ACC112 (cell line): ENCODE measurements around the gene EGLN1.
"Not testable (repeated sequence)": the region's sequence is repeated elsewhere in the genome, so short reads cannot be mapped to it uniquely, and the experiment has no call there.

Experiments
- H2AFZ ChIP-seq: fragments of 200-600 bp; sonication (generic); one replicate; pipeline ENCODE4 v1.6.0; 2017; ENCODE audit warnings: antibody characterized with exemption, low read length; ENCODE audit not compliant: unreplicated experiment
- H3K27ac ChIP-seq: fragments of 200-600 bp; sonication (generic); 2 replicates; pipeline ENCODE4 v1.5.1; 2014; ENCODE audit warnings: low read depth, mild to moderate bottlenecking, antibody characterized with exemption, low read length, moderate library complexity
- H3K27me3 ChIP-seq: fragments of 200-600 bp; sonication (generic); 2 replicates; pipeline ENCODE4 v1.6.1; 2014; ENCODE audit warnings: mild to moderate bottlenecking, antibody characterized with exemption, low read length, moderate library complexity, mixed read lengths; ENCODE audit not compliant: insufficient read depth
- H3K36me3 ChIP-seq: fragments of 200-600 bp; sonication (generic); 2 replicates; pipeline ENCODE4 v1.6.1; 2016; ENCODE audit warnings: mild to moderate bottlenecking, antibody characterized with exemption, low read length, moderate library complexity, mixed read lengths; ENCODE audit not compliant: insufficient read depth
- H3K4me1 ChIP-seq: fragments of 200-600 bp; sonication (generic); one replicate; pipeline ENCODE4 v1.6.1; 2016; ENCODE audit warnings: low read length, mixed read lengths; ENCODE audit not compliant: insufficient read depth, unreplicated experiment, control insufficient read depth
- H3K4me3 ChIP-seq: fragments of 200-600 bp; sonication (generic); 2 replicates; pipeline ENCODE4 v1.5.1; 2014; ENCODE audit warnings: mild to moderate bottlenecking, low read depth, low read length
- H3K79me2 ChIP-seq: fragments of 200-600 bp; sonication (generic); one replicate; pipeline ENCODE4 v1.6.0; 2016; ENCODE audit warnings: low read length; ENCODE audit not compliant: control insufficient read depth, unreplicated experiment, insufficient read depth

EGLN1 gene

GRCh38 chr1:231363624-231364023, 58.5 kb downstream of the EGLN1 start:
- H3K4me3 ChIP-seq: no peak overlapping the region
- H2AFZ ChIP-seq: no peak overlapping the region
- peaks cover 10% of the 10 kb centered on the region; the same call in 1 of the 2 replicates for H3K36me3 ChIP-seq
- H3K4me1 ChIP-seq: peaks cover 6% of the 10 kb centered on the region
- no peaks in the 10 kb centered on the region for H3K27me3 ChIP-seq
- no peak overlapping the region for H3K27ac ChIP-seq
- H3K79me2 ChIP-seq: no peaks in the 10 kb centered on the region

GRCh38 chr1:231362325-231362724, 59.8 kb downstream of the EGLN1 start:
- Histone ChIP-seq H3K4me3 (no peak overlapping the region), H3K4me1 (peaks cover 11% of the 10 kb centered on the region), H3K27me3 (no peaks in the 10 kb centered on the region), H3K36me3 (peaks cover 10% of the 10 kb centered on the region; the same call in 1 of the 2 replicates), H3K79me2 (no peaks in the 10 kb centered on the region), H3K27ac (no peak overlapping the region), H2AFZ (no peak overlapping the region)

GRCh38 chr1:231359113-231359512, 63.0 kb downstream of the EGLN1 start:
- no peak overlapping the region for H2AFZ ChIP-seq
- H3K27me3 ChIP-seq: no peaks in the 10 kb centered on the region
- peaks cover 4% of the 10 kb centered on the region; the same call in 1 of the 2 replicates for H3K36me3 ChIP-seq
- peaks cover 19% of the 10 kb centered on the region for H3K4me1 ChIP-seq
- H3K79me2 ChIP-seq: no peaks in the 10 kb centered on the region
- H3K27ac ChIP-seq: peak overlapping the region; percentile 77
- H3K4me3 ChIP-seq: no peak overlapping the region

GRCh38 chr1:231357831-231358354, 64.2 kb downstream of the EGLN1 start:
- H3K4me3 ChIP-seq: no peak overlapping the region
- no peaks in the 10 kb centered on the region for H3K79me2 ChIP-seq
- peaks cover 19% of the 10 kb centered on the region for H3K4me1 ChIP-seq
- H3K36me3 ChIP-seq: peaks cover 7% of the 10 kb centered on the region; the same call in 1 of the 2 replicates
- H3K27ac ChIP-seq: peak overlapping the region; percentile 58
- no peak overlapping the region for H2AFZ ChIP-seq
- no peaks in the 10 kb centered on the region for H3K27me3 ChIP-seq

- Histone ChIP-seq H3K4me3 (no peak overlapping the region), H2AFZ (no peak overlapping the region), H3K4me1 (peaks cover 19% of the 10 kb centered on the region), H3K36me3 (peaks cover 3% of the 10 kb centered on the region; the same call in 1 of the 2 replicates), H3K79me2 (no peaks in the 10 kb centered on the region), H3K27ac (no peak overlapping the region), H3K27me3 (no peaks in the 10 kb centered on the region)
These were observed 64.8 kb downstream of the EGLN1 start for GRCh38 chr1:231357187-231357772.

- H3K27ac ChIP-seq: peak overlapping the region; percentile 28; the same call in 1 of the 2 replicates
These were observed 66.9 kb downstream of the EGLN1 start for GRCh38 chr1:231355171-231355570.

GRCh38 chr1:231354330-231355020, 67.6 kb downstream of the EGLN1 start:
- H3K27ac ChIP-seq: no peak overlapping the region; the same call in 1 of the 2 replicates
- H3K4me1 ChIP-seq: peaks cover 16% of the 10 kb centered on the region
- peaks cover 14% of the 10 kb centered on the region for H3K36me3 ChIP-seq
- H3K79me2 ChIP-seq: no peaks in the 10 kb centered on the region
- no peak overlapping the region for H2AFZ ChIP-seq
- H3K4me3 ChIP-seq: no peak overlapping the region
- no peaks in the 10 kb centered on the region for H3K27me3 ChIP-seq

More at GRCh38 chr1:231355171-231355570, 66.9 kb downstream of the EGLN1 start:
- Histone ChIP-seq H3K36me3 (peaks cover 11% of the 10 kb centered on the region), H3K4me1 (peaks cover 19% of the 10 kb centered on the region), H3K79me2 (no peaks in the 10 kb centered on the region), H2AFZ (no peak overlapping the region), H3K27me3 (no peaks in the 10 kb centered on the region), H3K4me3 (no peak overlapping the region)

GRCh38 chr1:231353086-231353485, 69.0 kb downstream of the EGLN1 start:
- Histone ChIP-seq H3K4me1 (peaks cover 10% of the 10 kb centered on the region), H3K27me3 (no peaks in the 10 kb centered on the region), H3K27ac (no peak overlapping the region), H3K79me2 (no peaks in the 10 kb centered on the region), H3K36me3 (peaks cover 17% of the 10 kb centered on the region), H3K4me3 (no peak overlapping the region), H2AFZ (no peak overlapping the region)

- Histone ChIP-seq H3K36me3 (peaks cover 17% of the 10 kb centered on the region), H3K4me3 (no peak overlapping the region), H3K27me3 (no peaks in the 10 kb centered on the region)
These were observed 70.3 kb downstream of the EGLN1 start for GRCh38 chr1:231351816-231352215.

GRCh38 chr1:231348856-231349255, 73.2 kb downstream of the EGLN1 start:
- H3K27me3 ChIP-seq, H3K4me1 ChIP-seq, H3K79me2 ChIP-seq, H3K27ac ChIP-seq, H2AFZ ChIP-seq, H3K4me3 ChIP-seq: not testable (repeated sequence)
- H3K36me3 ChIP-seq: peaks cover 20% of the 10 kb centered on the region

More at GRCh38 chr1:231351816-231352215, 70.3 kb downstream of the EGLN1 start:
- H3K27ac ChIP-seq: no peak overlapping the region
- H3K79me2 ChIP-seq: no peaks in the 10 kb centered on the region
- no peak overlapping the region for H2AFZ ChIP-seq
- peaks cover 8% of the 10 kb centered on the region for H3K4me1 ChIP-seq

GRCh38 chr1:231348442-231348841, 73.6 kb downstream of the EGLN1 start:
- H3K27me3 ChIP-seq: no peaks in the 10 kb centered on the region
- H2AFZ ChIP-seq: no peak overlapping the region
- no peaks in the 10 kb centered on the region for H3K4me1 ChIP-seq
- peaks cover 4% of the 10 kb centered on the region for H3K79me2 ChIP-seq
- no peak overlapping the region for H3K27ac ChIP-seq
- no peak overlapping the region for H3K4me3 ChIP-seq
- peaks cover 20% of the 10 kb centered on the region for H3K36me3 ChIP-seq
